Sigmoid colon (tissue), 7 donors: Measurements from ENCODE around the gene RNF39. TPM values are rescaled to one million over a fixed set of nuclear protein-coding genes. Genes with fewer than 3 reads are reported as not detected.
"Not testable (repeated sequence)": the region's sequence is repeated elsewhere in the genome, so short reads cannot be mapped to it uniquely, and the experiment has no call there.

Source experiments
- DNase-seq: peaks from one replicate; pipeline ENCODE4 v3.0.0-alpha.2; 2019
- H3K27ac ChIP-seq, 4 donors: fragments of 200-600 bp; sonication (generic); one replicate each; pipeline ENCODE4 v1.5.1; 2016 to 2019; ENCODE audit warnings: mild to moderate bottlenecking in 1 of 4
- H3K27me3 ChIP-seq, 3 donors: fragments of 200-600 bp; sonication (generic); one replicate each; pipeline ENCODE4 v1.5.1; 2019; ENCODE audit warnings: mild to moderate bottlenecking in 1 of 3
- H3K36me3 ChIP-seq, 4 donors: fragments of 200-600 bp; sonication (generic); one replicate each; pipeline ENCODE4 v1.5.1; 2016 to 2019
- H3K4me1 ChIP-seq, 4 donors: fragments of 200-600 bp; sonication (generic); one replicate each; pipeline ENCODE4 v1.5.1; 2017 to 2019
- H3K4me3 ChIP-seq, 4 donors: fragments of 200-600 bp; sonication (generic); one replicate each; pipeline ENCODE4 v1.5.1; 2017 to 2019; ENCODE audit warnings: mild to moderate bottlenecking in 2 of 4, moderate library complexity in 1 of 4
- H3K9me3 ChIP-seq, 4 donors: fragments of 200-600 bp in 3 of 4; sonication (generic) in 3 of 4; one replicate each; pipeline versions ENCODE4 v1.5.1 to v1.6.1; 2013 to 2019
- CTCF ChIP-seq, 4 experiments: fragments of 450-650 bp in 3 of 4; fragments of 200-600 bp in 1 of 4; IDR thresholded peaks; one replicate each; pipeline ENCODE4 v1.5.1; 2016 to 2019; ENCODE audit warnings: antibody characterized with exemption in 4 of 4, mild to moderate bottlenecking in 3 of 4, moderate library complexity in 2 of 4
- EP300 ChIP-seq, 4 donors: sonication (generic); formaldehyde crosslinking; IDR thresholded peaks; one replicate each; pipeline ENCODE4 v1.6.1; 2017; ENCODE audit warnings: antibody characterized with exemption in 4 of 4
- POLR2A ChIP-seq, 2 donors: fragments of 450-650 bp; IDR thresholded peaks; one replicate each; pipeline ENCODE4 v1.6.1; 2016; ENCODE audit warnings: antibody characterized with exemption in 2 of 2, mild to moderate bottlenecking in 2 of 2, moderate library complexity in 2 of 2
- POLR2AphosphoS5 ChIP-seq, 4 donors: sonication (generic); formaldehyde crosslinking; IDR thresholded peaks; one replicate each; pipeline ENCODE4 v1.6.1; 2017; ENCODE audit warnings: antibody characterized with exemption in 4 of 4
- WGBS, 2 donors: extraction: QIAGEN DNeasy Blood & Tissue Kit; methylation state at CpG; one replicate each; pipeline ENCODE4 v1.1.7; 2013; 5-methylcytosine and 5-hydroxymethylcytosine counted together
- intact Hi-C: fragments of 100-400 bp; cut with DNase I; formaldehyde crosslinking; loops from one replicate; pipeline ENCODE4 v1.15.1; 2023
- polyA plus RNA-seq, 3 donors: library from polyadenylated mRNA; stranded (reverse); fragments of 200-250 nt; gene quantifications; one replicate each; pipeline ENCODE4 v1.2.3, GENCODE V29; 2013
- total RNA-seq, 4 donors: library from RNA; depleted of rRNA; stranded (reverse); fragments of >200 nt; gene quantifications; one replicate each; pipeline ENCODE4 v1.1.0, GENCODE V29; 2016
- donor health status: healthy with polysubstance abuse.
- donor health status: Bipolar disorder and iron deficiency.
- donor health status: healthy.

RNF39 gene
- total RNA-seq (not detected), polyA plus RNA-seq (1 to 10 TPM in 1 of 3 donors, under 1 TPM in 2; 0.44 to 2.3 (median 0.60) TPM)

GRCh38 chr6:30075094-30075789 is at the start of gene RNF39:
Gene RNF39, minus strand, starts transcription at chr6:30075769. Its CDS starts 184 bp downstream, at chr6:30075585.
- no peak for TF ChIP-seq POLR2AphosphoS5 (IDR thresholded peaks at IDR 0.05)
- WGBS, 2 donors: 2% methylated on average over 64 of the region's 64 CpGs

DNA sequence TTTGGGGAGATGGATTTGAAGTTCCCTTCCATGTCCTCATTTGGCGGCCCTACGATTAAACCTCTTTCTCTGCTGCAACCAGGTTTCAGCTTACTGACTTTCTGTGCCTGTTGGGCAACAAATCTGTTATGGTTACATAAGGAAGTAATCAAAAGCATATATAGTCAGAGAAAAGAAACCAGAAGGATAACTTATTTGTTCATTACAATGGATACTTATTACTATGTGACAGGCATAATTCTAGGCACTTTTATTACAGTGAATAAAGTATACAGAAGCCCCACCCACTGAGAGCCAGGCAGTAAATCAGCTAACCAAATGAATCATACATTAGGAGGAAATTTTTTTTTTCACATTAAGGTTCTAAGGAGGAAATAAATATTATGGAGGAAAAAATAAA is 46.9 kb upstream of the RNF39 start:
- Histone ChIP-seq H3K36me3 (no peaks in the 10 kb centered on the region), H3K27ac (no peak overlapping the region), H3K4me1 (peaks cover 0 to 5% (median 4%) of the 10 kb centered on the region in 4 donors), H3K27me3 (peaks cover 4 to 26% (median 9%) of the 10 kb centered on the region in 3 donors), H3K9me3 (no peaks in the 10 kb centered on the region), H3K4me3 (no peak overlapping the region)
- intact Hi-C loops: no loop called here
- no peak for DNase-seq
- no peak for TF ChIP-seq POLR2AphosphoS5 (IDR thresholded peaks at IDR 0.05)
- no peak for TF ChIP-seq EP300 (IDR thresholded peaks at IDR 0.05)
- no peak for TF ChIP-seq POLR2A (IDR thresholded peaks at IDR 0.05)
- TF ChIP-seq CTCF (IDR thresholded peaks at IDR 0.05): no peak
- 13 to 67% methylated on average over 2 of the region's 2 CpGs for WGBS, 2 donors

More at GRCh38 chr6:30075094-30075789, at the start of gene RNF39:
- Histone ChIP-seq H3K4me3 (peak within 1 kb of the TSS in 3 of 4 donors; percentile 7 to 11 (median 9)), H3K27me3 (peaks cover 26 to 86% (median 70%) of the 10 kb centered on the region in 3 donors), H3K9me3 (no peaks in the 10 kb centered on the region), H3K27ac (no peak within 1 kb of the TSS), H3K4me1 (peaks cover 0 to 32% (median 28%) of the 10 kb centered on the region in 4 donors), H3K36me3 (peaks cover 0 to 4% (median 0%) of the 10 kb centered on the region in 4 donors)
- DNase-seq: no peak
- intact Hi-C loops: no loop called here

DNA sequence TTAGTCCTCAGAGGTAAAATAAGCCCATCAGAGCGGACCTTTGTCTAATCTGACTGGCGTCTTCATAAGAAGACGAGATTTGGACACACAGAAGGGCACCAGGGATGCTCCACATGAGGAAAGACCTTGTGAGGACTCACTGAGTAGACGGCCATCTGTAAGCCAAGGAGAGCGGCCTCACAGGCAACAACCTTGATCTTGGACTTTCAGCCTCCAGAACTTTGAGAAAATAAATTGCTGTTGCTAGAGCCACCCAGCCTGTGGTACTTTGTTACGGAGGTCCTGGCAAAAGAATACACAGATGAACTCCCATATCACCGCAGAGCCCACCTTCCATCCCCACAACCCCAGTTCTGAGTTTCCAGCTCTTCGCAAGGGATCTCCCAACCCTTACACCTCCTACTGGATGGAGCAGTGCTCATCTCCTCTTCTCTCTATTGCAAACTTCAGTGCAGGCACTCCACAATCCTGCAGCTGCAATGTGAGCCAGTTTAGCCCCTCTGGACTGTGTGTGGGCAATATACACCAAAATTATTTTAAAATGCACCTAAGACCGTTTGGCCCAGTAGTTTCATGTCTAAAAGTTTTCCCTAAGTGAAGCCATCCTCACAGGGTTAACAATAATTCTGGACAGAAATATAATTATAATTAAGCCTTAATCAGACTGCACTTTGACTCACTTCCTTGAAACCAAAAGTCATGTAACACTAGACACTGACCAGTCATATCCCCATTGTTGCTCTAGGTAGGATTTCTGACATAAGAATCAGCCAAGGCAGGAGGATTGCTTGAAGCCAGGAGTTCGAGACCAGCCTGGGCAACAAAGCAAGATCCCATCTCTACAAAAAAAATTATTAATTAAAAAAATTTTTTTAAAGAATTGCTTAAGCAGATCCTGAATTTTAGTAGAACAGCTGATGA is 46.1 kb upstream of the RNF39 start:
- no peak for DNase-seq
- Histone ChIP-seq H3K4me3 (no peak overlapping the region), H3K27me3 (peaks cover 3 to 25% (median 6%) of the 10 kb centered on the region in 3 donors), H3K27ac (no peak overlapping the region), H3K4me1 (no peaks in the 10 kb centered on the region), H3K9me3 (no peaks in the 10 kb centered on the region), H3K36me3 (no peaks in the 10 kb centered on the region)
- WGBS, 2 donors: 85 to 90% methylated on average over 10 of the region's 10 CpGs
- intact Hi-C loops: no loop called here
- TF ChIP-seq POLR2A (IDR thresholded peaks at IDR 0.05) (no peak), EP300 (IDR thresholded peaks at IDR 0.05) (no peak), POLR2AphosphoS5 (IDR thresholded peaks at IDR 0.05) (no peak), CTCF (IDR thresholded peaks at IDR 0.05) (no peak)

DNA sequence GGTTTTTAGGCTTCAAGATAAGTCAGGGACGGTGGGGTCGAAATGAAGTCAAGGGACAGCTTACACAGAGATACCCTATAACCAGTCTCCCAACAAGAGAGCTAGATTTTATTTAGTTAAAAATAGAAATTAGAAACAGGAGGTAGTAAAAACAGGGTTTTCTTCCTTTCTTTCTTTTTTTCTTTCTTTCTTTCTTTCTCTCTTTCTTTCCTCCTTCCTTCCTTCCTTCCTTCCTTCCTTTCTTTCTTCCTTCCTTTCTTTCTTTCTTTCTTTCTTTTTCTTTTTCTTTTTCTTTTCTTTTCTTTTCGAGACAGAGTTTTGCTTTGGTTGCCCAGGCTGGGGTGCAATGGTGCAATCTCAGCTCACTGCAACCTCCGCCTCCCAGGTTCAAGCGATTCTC is 43.1 kb upstream of the RNF39 start:
- H3K4me1 ChIP-seq, intact Hi-C loops, DNase-seq, H3K36me3 ChIP-seq, H3K4me3 ChIP-seq, H3K9me3 ChIP-seq, H3K27ac ChIP-seq: not testable (repeated sequence)
- H3K27me3 ChIP-seq: peaks cover 0 to 13% (median 6%) of the 10 kb centered on the region in 3 donors
- 89 to 91% methylated on average over 5 of the region's 5 CpGs for WGBS, 2 donors

GRCh38 chr6:30116724-30117123 is 41.2 kb upstream of the RNF39 start:
- DNase-seq: no peak
- Histone ChIP-seq H3K4me3 (no peak overlapping the region), H3K27me3 (peaks cover 0 to 31% (median 15%) of the 10 kb centered on the region in 3 donors), H3K36me3 (no peaks in the 10 kb centered on the region), H3K9me3 (no peaks in the 10 kb centered on the region), H3K4me1 (no peaks in the 10 kb centered on the region), H3K27ac (no peak overlapping the region)
- 85 to 86% methylated on average over 6 of the region's 6 CpGs for WGBS, 2 donors
- intact Hi-C loops: no loop called here
- TF ChIP-seq POLR2A (IDR thresholded peaks at IDR 0.05) (no peak), POLR2AphosphoS5 (IDR thresholded peaks at IDR 0.05) (no peak), CTCF (IDR thresholded peaks at IDR 0.05) (no peak), EP300 (IDR thresholded peaks at IDR 0.05) (no peak)
